NCI-H2196 treated with DMSO at 0.1 percent for 48 hours (cell line): ENCODE data around the gene TTC34.
"Not testable (repeated sequence)": the region's sequence is repeated elsewhere in the genome, so short reads cannot be mapped to it uniquely, and the experiment has no call there.

Source experiments
- DNase-seq: peaks from one replicate; lab custom pipeline; 2025; ENCODE audit not compliant: unreplicated experiment; lab: John Stamatoyannopoulos, UW

TTC34 gene

GRCh38 chr1:2684878-2685277 is 116.6 kb downstream of the TTC34 start:
- not testable (repeated sequence) for DNase-seq

DNA sequence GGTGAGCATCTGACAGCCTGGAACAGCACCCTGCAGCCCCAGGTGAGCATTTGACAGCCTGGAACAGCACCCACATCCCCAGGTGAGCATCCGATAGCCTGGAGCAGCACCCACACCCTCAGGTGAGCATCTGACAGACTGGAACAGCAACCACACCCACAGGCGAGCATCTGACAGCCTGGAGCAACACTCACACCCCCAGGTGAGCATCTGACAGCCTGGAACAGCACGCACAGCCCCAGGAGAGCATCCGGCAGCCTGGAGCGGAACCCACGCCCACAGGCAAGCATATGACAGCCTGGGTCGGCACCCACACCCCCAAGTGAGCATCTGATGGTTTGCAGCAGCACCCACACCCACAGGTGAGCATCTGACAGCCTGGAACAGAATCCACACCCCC is 117.5 kb downstream of the TTC34 start:
- not testable (repeated sequence) for DNase-seq

GRCh38 chr1:2683321-2683741 is 118.2 kb downstream of the TTC34 start:
- not testable (repeated sequence) for DNase-seq

GRCh38 chr1:2682879-2683278 is 118.6 kb downstream of the TTC34 start:
- not testable (repeated sequence) for DNase-seq

DNA sequence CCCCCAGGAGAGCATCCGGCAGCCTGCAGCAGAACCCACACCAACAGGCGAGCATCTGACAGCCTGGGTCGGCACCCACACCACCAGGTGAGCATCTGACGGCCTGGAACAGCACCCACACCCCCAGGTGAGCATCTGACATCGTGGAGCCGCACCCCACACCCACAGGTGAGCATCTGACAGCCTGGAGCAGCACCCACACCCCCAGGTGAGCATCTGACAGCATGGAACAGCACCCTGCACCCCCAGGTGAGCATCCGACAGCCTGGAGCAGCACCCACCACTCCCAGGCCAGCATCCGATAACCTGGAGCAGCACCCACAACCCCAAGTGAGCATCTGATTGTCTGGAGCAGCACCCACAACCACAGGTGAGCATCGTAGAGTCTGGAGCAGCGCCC is 124.8 kb downstream of the TTC34 start:
- DNase-seq, result not testable (repeated sequence)

- not testable (repeated sequence) for DNase-seq
Measured at GRCh38 chr1:2671656-2672055, 129.8 kb downstream of the TTC34 start.

DNA sequence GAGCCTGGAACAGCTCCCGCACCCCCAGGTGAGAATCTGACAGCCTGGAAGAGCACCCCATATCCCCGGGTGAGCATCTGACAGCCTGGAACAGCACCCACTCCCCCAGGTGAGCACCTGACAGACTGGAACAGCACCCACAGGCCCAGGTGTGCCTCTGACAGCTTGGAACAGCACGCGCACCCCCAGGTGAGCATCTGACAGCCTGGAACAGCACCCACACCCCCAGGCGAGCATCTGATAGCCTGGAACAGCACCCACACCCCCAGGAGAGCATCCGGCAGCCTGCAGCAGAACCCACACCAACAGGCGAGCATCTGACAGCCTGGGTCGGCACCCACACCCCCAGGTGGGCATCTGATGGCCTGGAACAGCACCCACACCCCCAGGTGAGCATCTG is 141.7 kb downstream of the TTC34 start:
- DNase-seq, result not testable (repeated sequence)

GRCh38 chr1:2657909-2658308 is 143.6 kb downstream of the TTC34 start:
- DNase-seq, result not testable (repeated sequence)

DNA sequence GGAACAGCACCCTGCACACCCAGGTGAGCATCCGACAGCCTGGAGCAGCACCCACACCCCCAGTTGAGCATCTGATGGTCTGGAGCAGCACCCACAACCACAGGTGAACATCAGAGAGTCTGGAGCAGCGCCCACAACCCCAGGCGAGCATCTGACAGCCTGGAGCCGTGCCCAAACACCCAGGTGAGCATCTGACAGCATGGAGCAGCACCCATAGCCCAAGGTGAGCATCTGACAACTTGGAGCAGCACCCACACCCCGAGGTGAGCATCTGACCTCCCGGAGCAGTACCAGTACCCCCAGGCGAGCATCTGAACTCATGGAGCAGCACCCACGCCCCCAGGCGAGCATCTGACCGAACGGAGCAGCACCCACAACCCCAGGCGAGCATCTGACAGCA is 144.4 kb downstream of the TTC34 start:
- DNase-seq, result not testable (repeated sequence)

DNA sequence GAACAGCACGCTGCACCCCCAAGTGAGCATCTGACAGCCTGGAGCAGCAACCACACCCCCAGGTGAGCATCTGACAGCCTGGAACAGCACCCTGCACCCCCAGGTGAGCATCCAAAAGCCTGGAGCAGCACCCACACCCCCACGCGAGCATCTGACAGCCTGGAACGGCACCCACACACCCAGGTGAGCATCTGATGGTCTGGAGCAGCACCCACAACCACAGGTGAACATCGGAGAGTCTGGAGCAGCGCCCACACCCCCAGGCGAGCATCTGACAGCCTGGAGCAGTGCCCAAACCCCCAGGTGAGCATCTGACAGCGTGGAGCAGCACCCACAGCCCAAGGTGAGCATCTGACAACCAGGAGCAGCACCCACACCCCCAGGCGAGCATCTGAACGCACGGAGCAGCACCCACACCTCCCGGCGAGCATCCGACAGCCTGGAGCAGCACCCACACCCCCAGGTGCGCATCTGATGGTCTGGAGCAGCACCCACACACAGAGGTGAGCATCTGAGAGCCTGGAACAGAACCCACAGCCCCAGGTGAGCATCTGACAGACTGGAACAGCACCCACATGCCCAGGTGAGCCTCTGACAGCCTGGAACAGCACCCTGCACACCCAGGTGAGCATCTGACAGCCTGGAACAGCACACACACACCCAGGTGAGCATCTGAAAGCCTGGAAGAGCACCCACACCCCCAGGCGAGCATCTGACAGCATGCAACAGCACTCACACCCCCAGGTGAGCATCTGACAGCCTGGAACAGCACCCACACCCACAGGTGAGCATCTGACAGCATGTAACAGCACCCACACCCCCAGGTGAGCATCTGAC is 145.7 kb downstream of the TTC34 start:
- not testable (repeated sequence) for DNase-seq

DNA sequence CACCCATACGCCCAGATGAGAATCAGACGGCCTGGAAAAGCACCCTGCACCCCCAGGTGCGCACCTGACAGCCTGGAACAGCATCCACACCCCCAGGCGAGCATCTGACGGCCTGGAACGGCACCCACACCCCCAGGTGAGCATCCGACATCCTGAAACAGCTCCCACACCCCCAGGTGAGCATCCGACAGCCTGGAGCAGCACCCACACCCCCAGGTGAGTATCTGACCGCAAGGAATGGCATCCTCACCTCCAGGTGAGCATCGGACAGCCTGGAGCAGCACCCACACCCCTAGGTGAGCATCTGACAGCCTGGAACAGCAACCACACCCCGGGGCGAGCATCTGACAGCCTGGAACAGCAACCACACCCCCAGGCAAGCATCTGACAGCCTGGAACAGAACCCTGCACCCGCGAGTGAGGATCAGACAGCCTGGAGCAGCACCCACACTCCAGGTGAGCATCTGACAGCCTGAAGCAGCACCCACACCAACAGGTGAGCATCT is 147.0 kb downstream of the TTC34 start:
- DNase-seq, result not testable (repeated sequence)

GRCh38 chr1:2653741-2654442 is 147.6 kb downstream of the TTC34 start:
- not testable (repeated sequence) for DNase-seq

GRCh38 chr1:2652926-2653571 is 148.4 kb downstream of the TTC34 start:
- DNase-seq, result not testable (repeated sequence)

- DNase-seq, result not testable (repeated sequence)
Measured at GRCh38 chr1:2652152-2652925, 149.2 kb downstream of the TTC34 start.

- DNase-seq, result no peak
Measured at GRCh38 chr1:2650967-2651645, 150.4 kb downstream of the TTC34 start.

- DNase-seq, result no peak
Measured at GRCh38 chr1:2646837-2647236, 154.7 kb downstream of the TTC34 start.

DNA sequence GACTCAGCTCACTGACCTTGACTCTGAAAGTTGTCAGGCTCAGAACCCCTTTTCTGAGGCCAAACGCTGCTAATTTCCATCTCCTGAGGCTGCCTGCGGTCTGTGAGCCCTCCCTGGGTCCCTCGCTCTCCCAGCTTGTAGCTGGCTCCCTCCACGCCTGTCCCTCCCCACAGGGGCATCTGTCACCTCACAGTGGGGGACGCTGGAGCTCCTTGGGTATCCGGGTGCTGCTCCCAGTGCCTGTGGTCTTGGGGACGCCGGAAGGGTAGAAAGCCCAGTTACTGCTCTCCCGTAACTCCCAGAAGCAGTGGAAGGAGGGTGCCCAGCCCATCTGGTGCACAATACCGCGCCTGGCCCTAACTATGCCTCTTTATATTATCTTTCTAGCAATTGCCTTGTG is 155.7 kb downstream of the TTC34 start:
- DNase-seq, result no peak

DNA sequence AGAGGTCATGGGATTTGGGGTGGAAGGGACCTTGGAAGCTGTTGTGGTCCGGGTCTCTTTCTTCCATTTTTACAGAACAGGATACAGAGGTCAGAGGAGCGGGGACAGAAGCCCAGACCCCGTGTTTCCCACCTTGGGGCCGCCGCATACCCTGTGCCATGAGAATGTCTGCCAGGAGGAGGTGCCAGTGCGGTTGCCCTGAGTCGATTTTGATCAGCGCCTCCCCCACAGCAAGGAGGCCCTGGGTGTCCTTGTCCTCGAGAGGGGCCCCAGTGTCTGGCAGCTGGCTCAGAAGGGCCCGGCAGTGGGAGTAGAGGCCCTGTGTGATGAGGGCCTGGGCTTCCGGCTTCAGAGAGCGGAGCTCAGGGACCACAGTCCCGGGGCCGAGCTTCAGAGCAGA is 156.3 kb downstream of the TTC34 start:
- no peak for DNase-seq

DNA sequence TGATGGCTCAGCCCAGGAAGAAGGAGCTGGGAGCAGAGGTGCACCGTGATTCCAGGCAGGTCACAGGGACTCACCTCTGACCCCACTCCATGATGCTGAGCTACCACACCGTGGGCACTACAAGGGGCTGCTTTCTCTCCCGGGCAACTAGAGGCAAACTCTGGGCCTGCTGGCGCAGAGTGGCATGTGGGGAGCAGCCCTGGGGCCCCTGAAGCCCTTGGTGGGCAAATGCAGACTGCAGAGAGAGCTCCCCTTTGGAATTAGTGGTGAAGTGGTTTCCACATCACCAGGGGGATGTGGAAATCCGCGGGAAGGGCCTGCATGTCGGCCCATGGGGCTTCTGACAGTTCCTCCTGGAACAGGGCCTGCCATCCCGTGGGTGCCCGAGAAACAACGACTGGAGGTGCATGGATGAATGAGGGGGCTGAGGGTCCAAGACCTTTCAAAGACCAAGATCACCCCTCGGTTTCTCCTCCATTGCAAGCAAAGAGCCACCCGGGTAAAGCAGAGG is 156.8 kb downstream of the TTC34 start:
- no peak for DNase-seq

DNA sequence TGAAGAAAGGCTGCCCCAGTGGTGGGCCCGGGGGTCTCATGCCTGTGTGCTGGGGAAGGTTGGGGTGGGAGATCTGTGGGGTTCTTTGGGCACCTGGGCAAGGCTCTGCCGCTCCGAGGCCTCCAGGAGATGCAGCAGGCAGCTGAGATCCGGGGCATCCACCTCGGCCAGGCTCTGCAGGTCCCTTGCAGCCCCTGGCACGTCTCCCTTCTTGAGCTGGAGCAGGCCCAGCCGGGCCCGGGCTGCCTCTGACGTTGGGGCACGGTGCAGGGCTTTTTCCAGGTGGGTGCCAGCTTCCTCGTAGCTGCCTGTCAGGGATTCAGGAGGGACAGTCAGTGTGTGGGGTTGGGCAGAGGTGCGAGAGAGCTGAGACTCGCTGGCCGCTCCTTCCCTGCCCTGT is 157.3 kb downstream of the TTC34 start:
- DNase-seq, result no peak
